ENCODE results near the gene KRTAP10-2. TPM values are rescaled to one million over a fixed set of nuclear protein-coding genes. Genes with fewer than 3 reads are reported as not detected.

Gene KRTAP10-2
- total RNA-seq, 1 donor from 2014 or later = not detected

DNA sequence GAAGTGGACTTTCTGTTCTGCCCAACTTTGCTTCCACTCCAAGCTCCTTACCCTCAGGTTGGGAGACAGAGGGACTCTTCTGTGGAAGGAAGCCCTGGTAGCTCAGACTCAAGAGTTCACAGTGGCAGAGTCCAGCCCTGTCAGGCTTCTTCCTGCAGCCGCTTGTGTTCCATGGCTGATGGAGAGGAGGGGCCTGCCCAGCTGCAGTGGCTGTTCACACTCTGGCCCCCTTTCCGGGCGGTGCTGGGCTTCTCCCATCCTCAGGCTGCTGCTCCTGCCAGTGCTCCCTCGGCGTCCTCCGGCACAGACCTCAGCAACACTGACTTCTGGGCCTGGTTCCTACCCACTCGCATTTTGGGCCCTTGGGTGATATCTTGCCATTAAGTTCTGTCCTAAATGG is 15.3 kb downstream of the KRTAP10-2 start:
- H3K36me3 Mint-ChIP-seq (ENCODE audit: low read depth, unreplicated experiment) = peaks cover 5% of the 10 kb centered on the region
- H3K4me1 Mint-ChIP-seq (ENCODE audit: unreplicated experiment) = no peaks in the 10 kb centered on the region
- TF ChIP-seq CTCF (IDR thresholded peaks at IDR 0.05; ENCODE audit: unreplicated experiment) = no peak
- no peak for DNase-seq (ENCODE audit: low spot score)
- peaks cover 13% of the 10 kb centered on the region for H3K27me3 Mint-ChIP-seq (ENCODE audit: unreplicated experiment)
- H3K4me3 Mint-ChIP-seq (ENCODE audit: unreplicated experiment) = no peak overlapping the region
- H3K9me3 Mint-ChIP-seq (ENCODE audit: unreplicated experiment) = no peaks in the 10 kb centered on the region
- no peak overlapping the region for H3K27ac Mint-ChIP-seq (ENCODE audit: unreplicated experiment)

- H3K27ac Mint-ChIP-seq (ENCODE audit: unreplicated experiment) = no peak overlapping the region
These were observed 16.6 kb downstream of the KRTAP10-2 start for GRCh38 chr21:44534688-44535087.

DNA sequence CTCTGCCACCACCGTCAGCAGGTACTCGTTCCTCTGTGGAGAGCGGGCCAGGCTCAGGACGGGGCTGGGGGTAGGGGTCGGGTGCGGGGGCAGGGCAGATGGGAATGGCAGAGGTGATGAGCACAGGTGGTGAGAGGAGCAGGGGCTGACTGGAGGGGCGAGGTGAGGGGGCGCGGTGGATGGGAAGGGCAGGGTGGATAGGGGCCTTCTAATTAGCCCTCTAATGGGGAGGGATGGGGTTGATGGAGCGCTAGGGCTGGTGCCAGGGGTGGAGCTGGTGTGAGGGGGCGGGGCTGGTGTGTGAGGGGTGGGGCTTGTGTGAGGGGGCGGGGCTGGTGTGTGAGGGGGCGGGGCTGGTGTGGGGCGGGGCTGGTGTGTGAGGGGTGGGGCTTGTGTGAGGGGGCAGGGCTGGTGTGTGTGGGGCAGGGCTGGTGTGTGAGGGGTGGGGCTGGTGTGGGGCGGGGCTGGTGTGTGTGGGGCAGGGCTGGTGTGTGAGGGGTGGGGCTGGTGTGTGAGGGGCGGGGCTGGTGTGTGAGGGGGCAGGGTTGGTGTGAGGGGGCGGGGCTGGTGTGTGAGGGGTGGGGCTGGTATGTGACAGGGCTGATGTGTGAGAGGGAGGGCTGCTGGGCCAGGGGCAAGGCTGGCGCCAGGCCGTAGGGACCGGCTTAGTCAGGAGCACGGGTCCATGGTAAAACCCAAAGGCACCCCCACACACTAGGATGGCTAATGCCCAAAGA is 17.2 kb downstream of the KRTAP10-2 start:
- TF ChIP-seq CTCF (IDR thresholded peaks at IDR 0.05; ENCODE audit: unreplicated experiment) = no peak
- Mint-ChIP-seq H3K27me3 (ENCODE audit: unreplicated experiment) (peaks cover 13% of the 10 kb centered on the region), H3K9me3 (ENCODE audit: unreplicated experiment) (no peaks in the 10 kb centered on the region), H3K4me1 (ENCODE audit: unreplicated experiment) (no peaks in the 10 kb centered on the region), H3K27ac (ENCODE audit: unreplicated experiment) (no peak overlapping the region), H3K4me3 (ENCODE audit: unreplicated experiment) (no peak overlapping the region), H3K36me3 (ENCODE audit: low read depth, unreplicated experiment) (peaks cover 10% of the 10 kb centered on the region)
- no peak for DNase-seq (ENCODE audit: low spot score)

More at GRCh38 chr21:44534688-44535087, 16.6 kb downstream of the KRTAP10-2 start:
- H3K4me3 Mint-ChIP-seq (ENCODE audit: unreplicated experiment) = no peak overlapping the region
- H3K9me3 Mint-ChIP-seq (ENCODE audit: unreplicated experiment) = no peaks in the 10 kb centered on the region
- H3K4me1 Mint-ChIP-seq (ENCODE audit: unreplicated experiment) = no peaks in the 10 kb centered on the region
- H3K27me3 Mint-ChIP-seq (ENCODE audit: unreplicated experiment) = peaks cover 13% of the 10 kb centered on the region
- no peak for TF ChIP-seq CTCF (IDR thresholded peaks at IDR 0.05; ENCODE audit: unreplicated experiment)
- peaks cover 10% of the 10 kb centered on the region for H3K36me3 Mint-ChIP-seq (ENCODE audit: low read depth, unreplicated experiment)
- no peak for DNase-seq (ENCODE audit: low spot score)

DNA sequence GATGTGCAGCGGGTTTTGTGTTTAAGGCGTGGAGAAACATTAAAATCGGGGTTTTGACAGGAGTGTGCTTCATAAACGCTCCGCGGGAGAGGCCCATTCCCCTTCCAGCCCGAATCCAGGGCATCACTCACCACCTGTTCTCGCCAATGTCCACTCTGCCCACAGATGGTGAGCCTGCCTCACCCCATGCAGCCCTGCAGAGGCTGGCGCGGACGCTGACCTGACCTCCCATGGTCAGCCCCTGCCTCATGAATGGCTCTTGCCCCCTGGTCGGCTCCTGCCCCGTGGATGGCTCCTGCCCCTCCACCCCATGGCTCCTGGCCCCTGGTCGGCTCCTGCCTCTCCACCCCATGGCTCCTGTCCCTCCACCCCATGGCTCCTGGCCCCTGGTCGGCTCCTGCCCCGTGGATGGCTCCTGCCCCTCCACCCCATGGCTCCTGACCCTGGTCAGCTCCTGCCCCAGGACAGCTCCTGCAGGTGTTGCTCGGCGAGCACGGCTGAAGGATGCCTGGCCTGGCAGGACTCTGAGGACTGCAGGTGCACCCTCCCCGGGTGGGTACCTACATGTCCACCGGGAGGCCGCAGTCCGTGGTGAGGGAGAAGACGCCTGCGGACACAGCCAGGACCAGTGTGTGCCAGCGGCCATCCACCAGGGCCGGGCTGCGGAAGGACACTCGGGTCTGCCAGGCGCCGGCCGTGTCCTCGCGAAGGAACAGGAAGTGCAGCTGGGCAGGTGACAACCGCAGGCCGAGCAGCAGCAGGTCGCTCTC is 18.0 kb downstream of the KRTAP10-2 start:
- TF ChIP-seq CTCF (IDR thresholded peaks at IDR 0.05; ENCODE audit: unreplicated experiment) = no peak
- no peak overlapping the region for H3K4me3 Mint-ChIP-seq (ENCODE audit: unreplicated experiment)
- peaks cover 11% of the 10 kb centered on the region for H3K27me3 Mint-ChIP-seq (ENCODE audit: unreplicated experiment)
- no peak for DNase-seq (ENCODE audit: low spot score)
- H3K9me3 Mint-ChIP-seq (ENCODE audit: unreplicated experiment) = no peaks in the 10 kb centered on the region
- no peak overlapping the region for H3K27ac Mint-ChIP-seq (ENCODE audit: unreplicated experiment)
- peaks cover 10% of the 10 kb centered on the region for H3K36me3 Mint-ChIP-seq (ENCODE audit: low read depth, unreplicated experiment)
- no peaks in the 10 kb centered on the region for H3K4me1 Mint-ChIP-seq (ENCODE audit: unreplicated experiment)

DNA sequence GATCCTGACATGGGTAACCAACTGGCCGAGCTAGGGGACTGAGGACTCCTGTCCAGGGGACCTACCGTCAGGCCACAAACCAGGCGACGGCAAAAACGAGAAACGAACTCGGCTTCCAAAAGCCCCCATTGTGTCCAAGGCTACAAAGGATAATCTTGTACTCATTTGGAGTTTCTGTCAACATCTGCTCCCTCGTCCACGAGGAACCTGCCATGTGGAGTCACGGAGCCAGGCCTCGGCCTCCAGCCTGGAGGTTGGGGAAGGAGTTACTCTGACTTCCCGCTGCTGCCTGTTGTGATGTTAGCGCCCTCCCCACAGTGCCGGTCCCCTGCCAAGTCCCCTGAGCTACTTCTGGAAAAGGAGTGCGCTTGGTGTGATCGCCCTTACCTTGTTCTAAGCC is 18.6 kb downstream of the KRTAP10-2 start:
- H3K27me3 Mint-ChIP-seq (ENCODE audit: unreplicated experiment) = peaks cover 11% of the 10 kb centered on the region
- no peaks in the 10 kb centered on the region for H3K4me1 Mint-ChIP-seq (ENCODE audit: unreplicated experiment)
- H3K4me3 Mint-ChIP-seq (ENCODE audit: unreplicated experiment) = no peak overlapping the region
- no peaks in the 10 kb centered on the region for H3K9me3 Mint-ChIP-seq (ENCODE audit: unreplicated experiment)
- peaks cover 10% of the 10 kb centered on the region for H3K36me3 Mint-ChIP-seq (ENCODE audit: low read depth, unreplicated experiment)
- DNase-seq (ENCODE audit: low spot score) = no peak
- no peak overlapping the region for H3K27ac Mint-ChIP-seq (ENCODE audit: unreplicated experiment)
- no peak for TF ChIP-seq CTCF (IDR thresholded peaks at IDR 0.05; ENCODE audit: unreplicated experiment)

Data from endothelial cell (in vitro differentiated cells).